NCI-H1417 (cell line): Measurements from ENCODE around the gene LCN1.

Source experiments
- DNase-seq, 3 experiments: peaks; one replicate each; lab custom pipeline; 2025; lab: John Stamatoyannopoulos, UW

Gene LCN1

DNA sequence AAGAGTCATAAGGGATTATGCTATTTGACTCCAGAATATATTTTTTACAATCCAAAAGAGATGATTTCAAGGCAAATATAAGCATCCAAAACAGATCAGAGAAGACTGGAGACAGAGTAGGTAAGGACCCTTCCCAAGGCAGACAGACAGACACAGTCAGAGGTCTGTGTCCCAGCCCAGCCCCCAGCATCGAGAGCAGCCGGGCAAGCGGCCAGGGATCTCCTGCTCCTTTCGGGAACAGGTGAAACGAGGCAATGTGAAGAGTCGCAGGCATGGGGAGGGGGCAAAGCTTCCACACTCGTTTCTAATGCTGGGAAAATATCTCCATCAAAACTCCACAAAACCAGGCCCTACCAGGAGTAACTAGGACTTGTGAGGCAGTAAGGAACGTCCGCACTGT is 46.1 kb downstream of the LCN1 start:
- peak in 1 of 3 experiments; percentile 10 for DNase-seq

DNA sequence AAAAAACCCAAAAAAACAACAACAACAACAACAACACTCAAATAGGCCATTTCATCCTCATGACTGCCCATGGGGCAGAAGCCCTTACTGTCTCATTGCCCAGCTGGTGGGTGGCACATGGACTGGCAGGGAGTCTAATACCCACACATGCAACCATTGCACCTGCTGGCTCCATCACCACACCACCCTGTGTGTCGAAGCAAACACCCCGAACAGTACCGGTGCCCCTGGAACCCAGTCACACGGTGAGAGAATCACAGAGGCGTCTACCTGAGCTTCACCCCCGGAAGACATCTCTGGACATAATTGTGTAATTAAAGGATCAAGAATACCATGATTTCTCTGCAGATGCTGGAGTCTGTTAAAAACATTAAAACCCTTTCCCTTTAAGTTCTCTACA is 46.8 kb downstream of the LCN1 start:
- no peak for DNase-seq

DNA sequence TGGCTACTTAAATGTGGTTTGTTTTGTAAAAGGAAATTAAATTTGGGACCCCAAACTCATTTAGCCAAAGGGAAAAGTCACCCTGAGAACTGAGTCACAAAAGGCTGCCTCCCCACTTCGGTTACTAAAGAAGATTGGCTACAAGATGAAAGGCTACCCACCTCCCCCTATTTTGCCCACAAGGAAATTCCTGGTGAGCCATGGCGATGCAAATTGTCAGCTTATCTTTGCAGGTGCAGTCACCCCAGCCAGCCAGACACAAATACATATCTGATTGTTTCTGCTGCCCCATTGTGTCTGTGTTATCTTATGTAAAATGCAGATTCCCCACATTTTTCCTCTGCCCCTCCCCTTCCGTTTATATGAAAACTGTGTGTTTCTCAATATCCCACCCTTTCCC is 49.2 kb downstream of the LCN1 start:
- no peak for DNase-seq

DNA sequence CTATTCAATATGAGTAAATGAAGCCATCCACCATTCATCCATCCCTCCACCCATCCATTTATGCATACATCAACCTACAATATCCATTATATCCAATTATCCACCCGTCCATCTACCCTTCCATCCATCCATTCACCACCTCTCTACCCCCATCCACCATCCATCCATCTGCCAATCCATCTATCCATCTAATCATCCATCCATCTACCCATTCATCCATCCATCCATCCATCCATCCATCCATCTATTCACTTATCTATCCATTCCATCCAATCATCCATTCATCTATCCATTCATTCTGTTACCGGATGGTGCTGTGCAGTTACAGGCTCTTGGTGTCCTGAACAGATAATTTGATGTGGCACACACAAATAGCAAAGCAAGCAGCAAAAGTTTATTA is 51.0 kb downstream of the LCN1 start:
- DNase-seq = no peak

DNA sequence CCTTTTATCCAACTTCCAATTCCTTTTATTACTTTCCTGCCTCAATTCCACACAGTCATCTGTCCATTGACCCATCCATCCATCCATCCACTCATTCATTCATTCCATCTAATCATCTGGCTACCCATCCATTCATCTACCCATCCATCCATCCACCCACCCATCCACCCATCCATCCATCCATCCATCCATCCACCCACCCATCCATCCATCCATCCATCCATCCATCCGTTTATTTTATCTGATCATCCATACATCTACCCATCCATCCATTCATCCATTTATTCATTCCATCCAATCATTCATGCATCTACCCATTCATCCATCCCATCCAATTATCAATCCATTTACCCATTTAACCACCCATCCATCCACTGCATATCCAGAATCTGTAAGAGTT is 51.9 kb downstream of the LCN1 start:
- no peak for DNase-seq

DNA sequence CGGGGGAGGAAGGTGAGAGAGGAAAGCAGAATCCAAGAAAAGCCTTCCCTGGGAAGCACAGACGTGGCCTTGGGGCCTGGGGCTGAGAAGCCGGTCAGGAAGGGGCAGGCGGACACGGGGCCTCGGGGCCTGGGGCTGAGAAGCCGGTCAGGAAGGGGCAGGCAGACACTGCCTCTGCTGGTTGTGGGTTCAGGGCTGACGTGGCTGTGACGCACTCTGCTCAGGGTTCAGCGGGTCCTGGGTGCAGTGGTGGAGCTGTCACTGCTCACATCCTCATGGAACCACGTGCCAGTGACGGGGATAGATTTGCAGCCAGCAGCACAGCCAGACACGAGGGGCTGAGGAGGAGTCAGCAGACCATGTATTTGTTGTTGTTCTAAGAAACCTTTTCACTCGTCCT is 53.1 kb downstream of the LCN1 start:
- DNase-seq = no peak

DNA sequence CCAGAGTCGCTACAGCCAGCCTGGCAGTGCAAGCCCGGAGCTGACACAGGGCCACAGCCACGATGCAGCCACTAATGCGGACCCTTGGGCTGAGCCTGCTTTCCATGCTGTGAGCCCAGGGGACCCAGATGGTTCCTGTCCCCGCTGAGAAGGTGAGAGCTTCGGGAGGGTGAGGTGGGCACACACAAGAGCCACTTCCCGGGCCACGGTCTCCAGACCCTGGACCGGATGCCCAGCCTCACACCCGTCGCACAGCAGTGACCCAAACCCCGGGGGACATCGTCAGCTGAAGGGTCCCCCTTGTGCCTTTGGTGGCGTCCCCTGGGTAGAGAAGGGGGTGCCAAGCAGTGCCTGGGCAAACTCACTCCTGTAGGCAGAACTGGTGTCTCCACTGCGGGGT is 53.7 kb downstream of the LCN1 start:
- DNase-seq = no peak
